ENCODE results near the gene TRIM25.

Gene TRIM25

DNA sequence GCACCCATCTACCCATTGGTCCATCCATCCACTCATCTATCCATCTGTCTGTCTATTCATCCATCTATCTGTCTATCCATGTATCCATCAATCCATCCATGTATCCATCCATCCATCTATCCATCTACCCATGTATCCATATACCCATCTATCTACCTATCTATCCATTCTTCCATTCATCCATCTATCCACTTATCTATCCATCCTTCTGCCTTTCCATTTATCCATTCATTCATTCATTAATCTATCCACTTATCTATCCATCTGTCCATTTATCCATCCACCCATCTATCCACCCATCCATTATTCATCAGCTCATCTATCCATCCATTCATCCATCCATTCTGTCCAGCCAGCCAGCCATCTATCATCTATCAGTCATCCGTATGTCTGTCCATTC lies 21.5 kb downstream of the TRIM25 start:
- DNase-seq, result no peak

DNA sequence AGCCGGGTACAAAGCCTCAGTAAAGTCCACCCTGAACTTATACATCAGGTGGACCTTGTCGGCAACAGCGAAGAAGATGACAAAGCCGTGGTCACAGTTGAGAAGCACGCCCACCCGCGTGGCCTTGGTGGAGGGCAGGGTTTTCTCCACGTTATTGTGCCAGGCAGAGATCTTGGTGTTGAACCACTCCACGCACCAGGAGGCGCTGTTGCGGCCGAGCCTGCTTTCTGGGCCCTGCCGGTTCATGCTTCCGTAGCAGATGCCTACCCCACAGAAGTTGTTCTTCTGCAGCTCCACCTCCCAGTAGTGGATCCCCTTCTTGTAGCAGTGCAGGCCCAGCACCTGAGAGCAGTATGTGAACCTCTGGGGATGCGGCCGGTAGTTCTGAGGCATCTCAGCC lies 22.1 kb downstream of the TRIM25 start:
- peak; percentile 64 for DNase-seq

DNA sequence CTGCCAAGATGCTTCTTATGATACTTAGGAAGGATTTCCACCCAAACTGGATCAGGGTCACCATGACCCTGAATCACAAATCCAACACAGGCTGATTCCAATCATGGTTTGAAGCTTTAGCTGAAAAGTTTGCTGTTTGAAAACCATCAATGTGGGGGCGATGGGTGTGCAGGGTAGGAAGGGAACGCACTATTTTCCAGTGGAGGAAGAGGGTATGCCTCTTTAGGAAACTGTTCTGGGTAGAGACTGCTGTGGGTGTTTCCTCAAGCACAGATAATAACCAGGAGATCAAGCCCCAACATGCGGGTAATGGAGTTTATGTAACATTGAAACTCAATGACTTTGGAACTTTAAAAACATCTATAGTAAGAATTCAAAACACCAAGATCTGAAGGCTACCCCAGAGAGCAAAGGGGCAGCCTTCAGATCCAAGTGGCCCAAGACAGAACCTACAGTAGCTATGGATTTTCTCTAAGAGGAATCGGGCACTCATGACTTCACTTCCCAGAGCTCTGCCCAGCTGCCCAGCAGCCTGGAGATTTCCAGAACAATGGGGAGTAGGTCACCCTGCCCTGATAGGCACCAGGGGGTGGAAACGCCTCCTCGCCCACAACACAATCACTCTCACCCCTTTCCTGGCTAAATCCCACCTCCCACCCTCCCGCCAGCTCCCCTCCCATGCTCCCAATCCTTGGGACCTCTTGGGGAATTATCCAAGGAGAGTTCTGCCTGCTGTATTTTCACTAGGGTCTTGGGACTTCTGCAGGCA lies 22.8 kb downstream of the TRIM25 start:
- no peak for DNase-seq

DNA sequence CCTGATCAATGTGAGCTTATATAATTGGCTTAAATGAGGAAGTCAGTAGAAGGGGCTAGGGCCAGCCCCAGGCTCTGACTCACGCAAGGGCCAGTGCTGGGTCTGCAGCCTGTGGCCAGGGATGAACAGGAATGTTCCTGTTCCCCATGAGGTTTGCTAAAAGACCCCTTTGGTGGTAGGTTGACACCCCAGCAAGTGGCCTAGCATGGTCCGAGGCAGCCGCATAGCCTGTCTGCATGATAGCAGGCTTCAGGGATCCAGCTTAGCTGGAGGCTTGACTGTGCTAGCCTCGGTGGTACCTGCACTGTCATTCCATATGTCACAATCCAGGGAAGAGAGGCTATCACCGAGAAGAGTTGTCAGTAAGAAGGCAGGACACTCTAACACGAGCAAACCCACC lies 23.5 kb downstream of the TRIM25 start:
- DNase-seq, result no peak

DNA sequence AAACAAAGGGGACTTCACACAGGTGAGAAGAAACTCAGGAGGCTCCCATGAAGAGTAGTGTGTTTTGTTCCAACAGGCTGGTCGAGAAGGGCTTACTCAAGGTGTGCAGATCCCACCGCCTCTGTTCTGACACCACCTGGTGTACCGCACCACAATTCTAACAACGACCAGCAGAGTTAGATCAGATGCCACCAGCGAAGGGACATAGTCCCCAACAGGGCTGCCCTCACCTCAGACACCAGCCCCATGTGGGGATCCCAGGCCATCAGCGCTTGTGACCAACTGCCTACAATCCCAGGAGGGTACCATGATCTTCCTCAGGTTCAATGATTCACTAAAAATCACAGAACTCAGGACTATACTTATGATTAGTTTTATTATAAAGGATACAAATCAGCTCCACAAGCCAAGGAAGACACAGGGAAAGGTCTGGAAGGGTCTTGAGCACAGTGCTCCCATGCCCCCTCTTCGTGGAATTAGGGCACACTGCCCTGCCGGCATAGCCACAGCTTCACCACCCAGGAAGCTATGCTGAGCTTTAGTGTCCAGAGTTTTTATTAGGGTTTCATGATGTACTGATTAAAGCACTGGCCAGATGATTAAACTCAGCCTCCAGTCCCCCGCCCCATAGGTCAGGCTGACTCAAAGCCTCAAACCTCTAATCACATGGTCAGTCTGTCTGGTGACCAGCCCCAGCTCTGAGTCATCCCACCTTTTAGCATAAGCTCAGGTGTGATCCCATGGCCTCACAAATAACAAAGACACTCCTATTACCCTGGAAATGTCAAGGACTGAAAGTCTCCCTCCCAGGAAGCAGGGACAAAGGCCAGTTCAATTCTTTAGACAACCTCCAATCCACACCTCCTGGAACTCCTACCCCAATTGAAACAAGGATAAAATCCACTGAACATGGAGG lies 26.0 kb downstream of the TRIM25 start:
- DNase-seq, result no peak

DNA sequence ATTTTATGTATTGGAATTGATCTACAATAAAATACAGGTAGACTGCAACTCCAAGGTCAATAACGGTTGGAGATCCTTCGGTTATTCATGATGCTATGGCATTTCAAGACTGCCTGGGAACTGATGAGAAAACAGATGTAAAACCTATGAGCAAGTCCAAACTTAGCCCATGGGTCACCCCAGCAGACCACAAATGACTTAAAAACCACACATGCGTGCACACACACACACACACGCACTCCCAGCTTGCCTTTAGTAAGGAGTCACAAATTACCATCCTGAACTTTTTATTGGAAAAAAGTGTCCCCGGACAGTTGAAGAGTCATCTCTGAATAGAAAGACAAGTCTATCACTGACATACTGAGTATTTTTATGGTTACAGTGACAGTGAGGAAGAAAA lies 26.7 kb downstream of the TRIM25 start:
- DNase-seq, result no peak

DNA sequence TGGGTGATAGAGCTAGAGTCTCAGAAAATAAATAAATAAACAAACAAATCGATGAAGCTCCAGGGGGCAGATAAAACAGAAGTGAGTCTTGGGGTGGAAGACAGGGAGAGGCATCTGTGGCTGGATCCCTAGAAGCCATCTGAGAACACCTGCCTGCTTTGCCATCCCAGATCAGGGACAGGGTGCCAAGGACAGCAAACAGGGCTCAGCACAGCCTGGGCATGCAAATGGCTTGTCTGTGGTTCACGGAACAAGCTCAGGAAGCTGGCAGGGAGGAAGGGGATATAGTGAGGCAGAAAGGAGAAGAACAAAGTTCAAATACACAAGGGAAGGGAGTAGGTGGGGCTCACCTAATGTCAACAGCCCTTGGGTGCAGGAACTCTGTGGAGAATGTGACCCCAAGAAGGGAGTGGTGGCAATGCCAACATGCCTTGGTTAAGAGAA lies 27.5 kb downstream of the TRIM25 start:
- no peak for DNase-seq

DNA sequence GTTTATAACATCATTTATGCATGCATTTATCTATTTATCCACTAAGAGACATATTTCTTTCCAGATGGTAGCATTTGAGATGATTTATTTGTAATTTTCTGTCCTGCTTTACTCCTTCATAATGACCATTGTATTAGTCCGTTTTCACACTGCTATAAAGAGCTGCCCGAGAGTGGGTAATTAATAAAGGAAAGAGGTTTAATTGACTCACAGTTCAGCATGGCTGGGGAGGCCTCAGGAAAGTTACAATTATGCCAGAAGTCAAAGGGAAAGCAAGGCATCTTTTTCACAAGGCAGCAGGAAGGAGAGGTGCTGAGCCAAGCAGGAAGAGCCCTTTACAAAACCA lies 28.6 kb downstream of the TRIM25 start:
- no peak for DNase-seq

DNA sequence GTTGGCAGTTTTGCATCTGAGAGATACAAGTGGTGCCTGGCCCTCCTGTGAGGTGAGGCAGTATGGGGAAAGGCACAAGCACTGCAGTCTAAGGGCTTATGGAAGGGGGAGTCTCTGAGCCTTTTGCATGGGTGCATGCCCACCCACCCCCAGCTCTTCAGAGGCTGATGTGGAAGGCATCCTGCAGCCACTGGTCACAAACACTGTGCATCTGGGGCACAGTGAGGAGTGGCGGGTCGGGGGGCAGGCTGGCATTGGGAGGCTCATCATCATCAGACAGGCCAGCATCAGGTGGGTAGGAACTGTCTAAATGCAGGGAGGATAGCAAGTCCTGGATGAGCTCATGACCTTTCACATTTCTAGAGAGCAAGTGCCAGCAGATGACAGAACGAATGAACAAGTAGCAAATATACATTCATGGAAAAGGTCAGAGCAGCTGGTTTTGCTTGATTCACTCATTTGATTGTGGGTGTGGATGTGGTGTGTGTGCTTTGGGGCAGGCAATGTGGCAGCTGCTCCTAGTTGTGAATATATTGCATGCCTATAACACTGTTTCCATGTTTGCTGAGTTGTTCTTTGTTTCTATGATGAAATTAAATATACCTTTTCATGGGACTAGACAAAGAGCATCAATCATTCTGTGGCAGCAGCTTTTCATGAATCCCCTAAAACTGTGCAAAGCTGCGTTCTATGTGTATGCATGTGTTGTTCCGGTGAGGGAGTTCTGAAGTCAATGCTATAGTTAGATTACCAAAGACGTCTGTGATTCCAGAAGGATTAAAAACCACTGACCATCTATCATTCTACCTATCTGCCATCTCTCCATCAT lies 29.2 kb downstream of the TRIM25 start:
- DNase-seq, result no peak

DNA sequence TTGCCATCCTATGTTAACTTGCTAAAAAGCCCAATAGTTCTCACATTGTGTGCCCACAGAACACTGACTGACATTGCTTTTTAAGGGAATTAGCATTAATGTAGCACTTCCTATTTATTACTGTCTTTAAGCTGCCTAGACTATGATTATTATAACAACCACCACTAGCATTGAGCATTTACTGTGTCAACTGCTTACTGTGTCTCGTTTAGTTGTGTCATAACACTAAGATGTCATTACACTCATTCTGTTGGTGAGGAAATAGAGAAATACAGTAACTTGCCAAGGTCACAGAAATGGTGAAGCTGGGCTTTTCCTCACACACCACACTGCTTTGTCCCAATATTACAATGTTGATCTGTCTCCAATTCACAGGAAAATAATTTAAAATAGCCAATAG lies 30.2 kb downstream of the TRIM25 start:
- no peak for DNase-seq

DNA sequence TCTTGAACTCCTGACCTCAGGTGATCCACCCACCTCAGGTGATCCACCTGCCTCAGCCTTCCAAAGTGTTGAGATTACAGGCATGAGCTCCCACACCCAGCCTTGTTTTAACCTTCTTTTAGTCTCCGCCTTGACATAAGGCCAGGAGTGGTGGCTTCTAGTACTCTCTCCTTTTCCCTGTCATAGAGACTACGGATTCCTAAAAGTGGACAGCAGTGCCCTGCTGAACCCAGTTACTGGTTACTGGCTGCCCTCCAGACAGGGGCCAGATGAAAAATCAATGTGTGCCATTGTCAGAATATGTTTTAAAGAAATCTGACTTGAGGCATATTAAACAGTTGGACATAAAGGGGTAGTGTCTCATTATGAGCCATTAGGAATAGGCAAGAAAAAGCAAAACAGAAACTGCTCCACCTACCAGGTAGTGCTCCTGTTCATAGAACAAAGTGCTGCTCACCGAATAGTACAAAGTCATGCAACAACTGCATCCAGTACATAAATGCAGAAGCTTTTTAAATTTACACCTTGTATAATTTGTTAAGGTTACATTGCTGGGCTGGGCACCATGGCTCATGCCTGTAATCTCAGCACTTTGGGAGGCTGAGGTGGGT lies 32.1 kb downstream of the TRIM25 start:
- no peak for DNase-seq

DNA sequence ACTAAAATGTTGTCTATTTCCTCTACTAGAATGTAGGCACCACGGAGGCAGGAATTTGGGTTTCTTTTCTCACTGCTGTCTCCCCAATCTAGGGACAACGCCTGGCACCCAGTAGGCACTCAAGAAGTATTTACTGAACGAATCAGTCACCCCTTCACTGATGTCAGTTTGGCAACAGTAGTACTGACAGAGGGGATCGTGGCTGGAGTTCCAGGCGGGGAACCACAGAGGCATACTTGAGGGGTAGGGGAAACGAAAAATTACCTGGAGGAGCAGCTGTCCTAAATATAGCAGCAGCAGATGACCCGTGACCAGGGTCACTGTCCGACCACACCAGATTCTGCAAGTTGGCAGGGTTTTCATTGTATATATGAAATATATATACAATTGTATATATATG lies 33.3 kb downstream of the TRIM25 start:
- no peak for DNase-seq

DNA sequence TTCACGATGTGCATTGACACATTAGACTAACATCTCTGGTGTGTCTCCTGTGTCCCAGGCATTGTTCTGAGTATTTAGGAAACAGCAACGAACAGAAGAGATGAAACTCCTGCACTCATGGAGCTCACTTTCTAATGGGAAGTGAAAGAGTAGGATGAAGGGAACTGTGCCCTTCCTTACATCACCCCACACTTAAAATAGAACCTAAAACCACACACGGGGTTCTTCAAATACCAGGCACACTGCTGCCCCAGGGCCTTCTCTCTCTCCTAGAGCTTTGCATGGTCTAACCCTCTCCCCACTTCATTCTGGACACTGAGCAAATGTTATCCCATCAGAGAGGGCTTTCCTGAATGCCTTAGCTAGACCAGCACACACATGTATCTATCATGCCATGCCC lies 33.7 kb downstream of the TRIM25 start:
- DNase-seq, result no peak

DNA sequence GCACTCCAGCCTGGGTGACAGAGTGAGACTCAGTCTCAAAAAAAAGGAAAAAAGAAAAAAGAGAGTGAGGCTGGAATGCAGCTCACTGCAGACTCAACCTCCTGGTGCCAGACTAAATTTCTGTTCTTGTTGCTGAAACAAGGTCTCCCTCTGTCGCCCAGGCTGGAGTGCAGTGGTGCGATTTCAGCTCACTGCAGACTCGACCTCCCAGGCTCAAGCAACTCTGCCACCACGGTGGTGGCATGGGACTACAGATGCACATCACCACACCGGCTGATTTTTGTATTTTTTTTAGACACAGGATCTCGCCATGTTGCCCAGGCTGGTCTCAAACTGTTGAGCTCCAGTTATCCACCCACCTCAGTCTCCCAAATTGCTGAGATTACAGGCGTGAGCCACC lies 34.6 kb downstream of the TRIM25 start:
- DNase-seq, result no peak

DNA sequence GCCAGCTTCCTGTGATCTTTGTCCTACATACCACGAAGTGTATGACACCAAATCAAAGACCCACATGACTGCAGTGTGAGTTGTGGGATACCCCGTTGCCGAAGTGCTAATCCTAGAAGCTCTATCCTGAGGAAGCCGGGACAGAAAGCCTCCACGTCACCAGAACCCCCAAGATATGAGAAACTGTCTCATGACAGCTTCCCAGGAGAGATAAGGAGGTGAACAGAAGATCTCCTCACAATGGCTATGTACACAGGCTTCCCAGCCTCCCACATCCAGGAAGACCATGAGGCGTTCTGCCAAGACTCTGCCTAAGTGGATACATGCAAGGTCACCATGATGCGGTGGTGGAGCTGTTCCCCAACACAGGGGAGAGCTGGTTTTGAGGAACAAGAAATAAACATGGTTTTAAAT lies 37.1 kb downstream of the TRIM25 start:
- no peak for DNase-seq

DNA sequence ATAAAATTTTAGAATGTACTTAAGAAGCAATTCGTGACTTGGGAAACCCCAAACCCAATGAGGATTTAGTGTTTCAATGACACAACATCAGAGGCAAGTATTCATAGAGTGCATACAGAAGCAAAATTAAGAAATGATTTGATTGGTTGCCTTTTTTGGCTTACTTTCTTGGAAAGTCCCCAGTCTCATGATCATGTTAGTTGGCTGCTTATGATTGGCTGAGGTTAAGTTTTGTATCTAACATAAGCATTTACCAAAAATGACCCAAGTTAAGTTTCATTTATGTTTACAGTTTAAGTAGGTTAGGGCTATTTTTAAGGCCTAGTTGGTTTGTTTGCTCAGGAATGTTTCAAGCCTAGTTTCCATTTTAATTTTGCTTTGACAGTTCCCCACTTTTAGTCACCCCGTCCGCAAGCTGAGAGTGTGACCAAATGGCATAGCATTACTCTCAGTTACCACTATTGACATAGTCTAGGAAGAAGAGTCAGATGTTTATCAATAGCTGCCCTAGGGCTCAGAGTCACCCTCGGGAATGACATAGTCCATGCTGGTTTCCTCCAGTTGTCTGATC lies 43.7 kb downstream of the TRIM25 start:
- no peak for DNase-seq

DNA sequence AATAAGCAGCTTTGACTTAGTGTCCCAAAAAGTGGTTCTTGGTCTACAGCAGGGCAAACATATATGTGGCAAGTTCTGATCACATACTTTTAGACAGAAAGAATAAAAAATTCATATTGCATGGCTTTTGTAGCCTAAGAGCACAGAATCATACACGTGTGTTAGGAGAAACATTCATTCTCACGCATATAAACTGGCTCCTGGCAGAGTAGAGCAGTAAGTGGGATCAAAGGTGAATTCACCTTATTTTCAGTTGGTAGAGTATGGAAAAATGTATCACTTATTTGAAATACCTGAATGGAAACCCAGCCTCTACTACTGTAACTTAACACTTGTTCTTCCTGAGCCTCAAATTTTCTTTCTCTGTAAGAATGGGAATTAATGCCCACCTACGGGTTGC lies 45.1 kb downstream of the TRIM25 start:
- no peak for DNase-seq

DNA sequence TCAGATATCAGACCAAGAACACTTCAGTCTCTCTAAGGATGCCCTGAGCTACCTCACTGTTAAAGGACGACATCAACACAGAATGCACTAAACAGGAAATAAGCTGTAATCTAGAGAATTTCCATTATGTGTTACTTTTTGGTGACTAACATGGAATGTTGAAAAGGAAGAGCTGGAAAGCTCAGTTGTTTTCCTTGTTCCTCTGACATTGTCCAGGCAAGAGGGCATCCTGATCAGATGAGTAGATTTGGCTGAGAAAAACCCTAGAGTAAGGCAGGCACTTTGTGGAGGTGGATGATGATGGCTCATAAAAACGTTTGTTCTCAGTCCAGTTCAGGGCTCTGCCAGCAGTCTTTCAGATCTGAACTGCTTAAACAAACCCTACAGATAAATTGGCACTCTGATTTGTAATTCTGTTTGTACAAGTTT lies 45.9 kb downstream of the TRIM25 start:
- DNase-seq, result no peak

DNA sequence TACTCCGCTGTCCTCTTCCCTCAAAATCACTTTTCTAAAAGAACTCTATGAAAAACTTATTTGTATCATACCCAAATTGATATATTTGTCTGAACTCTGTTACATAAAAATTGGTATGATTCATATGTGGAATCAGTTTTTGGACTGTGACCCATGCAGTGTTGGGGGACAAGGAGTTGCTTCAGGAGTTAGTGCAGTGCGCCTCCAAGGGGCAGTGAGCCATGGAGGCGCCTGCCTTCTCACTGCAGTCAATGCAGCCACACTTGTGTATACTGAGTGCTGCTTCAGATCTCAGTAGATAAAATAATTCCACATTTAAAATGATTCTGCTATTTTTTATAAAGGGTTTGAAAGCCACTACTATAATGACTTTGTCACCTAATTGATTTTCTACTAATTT lies 47.4 kb downstream of the TRIM25 start:
- no peak for DNase-seq

DNA sequence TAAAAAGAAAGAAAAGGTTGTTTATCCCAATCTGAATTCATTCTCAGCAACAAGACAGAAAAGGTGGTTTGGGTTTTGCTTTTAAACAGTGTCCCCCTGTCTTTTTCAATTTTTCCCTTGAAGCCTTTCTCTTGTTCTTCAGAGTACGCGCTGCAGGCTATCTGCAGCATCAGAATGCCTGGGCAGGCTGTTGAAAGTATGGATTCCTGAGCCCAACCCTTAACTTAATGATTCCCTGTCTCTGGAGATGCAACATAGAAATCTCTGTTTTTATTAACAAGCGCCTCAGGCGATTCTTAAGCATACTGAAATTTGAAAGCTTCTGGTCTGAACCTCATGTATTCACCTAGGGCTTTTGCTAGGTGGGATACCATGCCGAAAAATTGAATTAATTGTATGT lies 47.8 kb downstream of the TRIM25 start:
- no peak for DNase-seq

DNA sequence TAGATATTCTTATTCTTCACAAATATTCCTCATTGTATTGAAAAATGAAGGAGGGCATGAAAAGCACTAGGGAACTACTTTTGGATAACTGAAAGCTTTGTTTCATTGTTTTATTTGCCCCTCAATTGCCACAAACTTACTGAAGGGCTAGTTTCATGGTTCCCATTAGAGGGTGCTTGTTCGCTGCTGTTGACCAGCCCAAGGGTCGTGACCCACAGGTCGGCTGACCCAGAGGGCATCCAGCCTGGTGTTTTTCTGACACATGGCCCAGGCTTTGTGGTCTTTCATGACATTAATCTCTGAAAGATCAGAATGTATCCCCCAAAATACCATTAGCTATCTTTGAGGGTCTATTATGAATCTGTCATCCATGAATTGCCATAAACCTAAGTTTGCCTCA lies 49.9 kb downstream of the TRIM25 start:
- no peak for DNase-seq

DNA sequence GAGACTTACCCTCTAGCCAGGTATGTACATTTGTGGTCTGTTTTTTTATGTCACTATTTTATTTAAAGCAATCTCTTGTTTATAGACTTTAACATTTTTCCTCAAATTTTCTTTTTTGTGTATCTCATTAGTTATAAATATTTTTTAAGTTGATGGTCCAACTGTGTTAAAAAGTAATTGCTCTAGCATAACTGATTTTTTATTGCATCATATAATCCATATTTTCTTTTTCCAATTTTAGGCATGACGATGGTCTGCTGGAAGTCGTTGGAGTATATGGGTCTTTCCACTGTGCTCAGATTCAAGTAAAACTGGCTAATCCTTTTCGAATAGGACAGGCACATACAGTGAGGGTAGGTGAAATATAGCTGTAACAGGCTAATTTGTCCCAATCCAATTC lies 52.0 kb downstream of the TRIM25 start:
- no peak for DNase-seq

DNA sequence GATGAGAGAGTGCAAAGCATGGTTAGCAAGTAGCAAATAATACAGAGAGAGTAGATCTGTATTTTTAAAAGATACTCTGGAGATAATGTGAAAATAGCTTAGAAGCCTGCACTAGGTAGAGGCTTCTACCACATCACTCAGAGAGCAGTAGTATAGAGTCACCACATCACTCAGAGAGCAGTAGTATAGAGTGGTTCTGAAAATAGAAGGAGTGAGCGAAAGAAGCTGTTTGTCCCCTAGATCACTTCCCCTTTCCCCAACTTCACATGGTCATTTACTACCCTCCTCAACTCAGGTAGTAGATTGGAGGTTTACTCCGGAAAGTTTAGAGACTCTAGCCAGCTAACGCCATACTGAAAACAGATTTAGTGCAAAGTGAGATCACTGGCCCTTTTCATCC lies 62.8 kb downstream of the TRIM25 start:
- DNase-seq, result no peak
